GM23338 (cell line): Measurements from ENCODE around the gene DST.

Experiments
- EZH2 ChIP-seq: fragments of 200-600 bp; sonication (generic); IDR thresholded peaks from one replicate; pipeline ENCODE4 v1.8.0; 2017; ENCODE audit warnings: antibody characterized with exemption, mild to moderate bottlenecking, low read depth; ENCODE audit not compliant: unreplicated experiment
- NANOG ChIP-seq: IDR thresholded peaks from 2 replicates; pipeline ENCODE4 v1.6.1; 2016; ENCODE audit warnings: antibody characterized with exemption, borderline replicate concordance
- POLR2AphosphoS5 ChIP-seq: IDR thresholded peaks from 2 replicates; pipeline ENCODE4 v1.6.1; 2016; ENCODE audit warnings: antibody characterized with exemption, low read depth
- TF ChIP-seq, protein P1 (sequence below), 2 experiments: fragments of 200-600 bp in 1 of 2; sonication (generic) in 1 of 2; conservative IDR thresholded peaks; 2 replicates each; pipeline versions ENCODE4 v1.5.1 to v1.6.1; 2016 to 2017; ENCODE audit warnings: antibody characterized with exemption in 2 of 2, low read depth in 2 of 2, mild to moderate bottlenecking in 2 of 2, moderate library complexity in 1 of 2
- TF ChIP-seq, protein P2 (sequence below): IDR thresholded peaks from one replicate; pipeline ENCODE4 v1.6.1; 2018; ENCODE audit warnings: antibody characterized with exemption; ENCODE audit not compliant: unreplicated experiment

- TF ChIP-seq POLR2AphosphoS5 (no peak), NANOG (no peak), EZH2 (no peak)
- TF ChIP-seq, protein P1, sequence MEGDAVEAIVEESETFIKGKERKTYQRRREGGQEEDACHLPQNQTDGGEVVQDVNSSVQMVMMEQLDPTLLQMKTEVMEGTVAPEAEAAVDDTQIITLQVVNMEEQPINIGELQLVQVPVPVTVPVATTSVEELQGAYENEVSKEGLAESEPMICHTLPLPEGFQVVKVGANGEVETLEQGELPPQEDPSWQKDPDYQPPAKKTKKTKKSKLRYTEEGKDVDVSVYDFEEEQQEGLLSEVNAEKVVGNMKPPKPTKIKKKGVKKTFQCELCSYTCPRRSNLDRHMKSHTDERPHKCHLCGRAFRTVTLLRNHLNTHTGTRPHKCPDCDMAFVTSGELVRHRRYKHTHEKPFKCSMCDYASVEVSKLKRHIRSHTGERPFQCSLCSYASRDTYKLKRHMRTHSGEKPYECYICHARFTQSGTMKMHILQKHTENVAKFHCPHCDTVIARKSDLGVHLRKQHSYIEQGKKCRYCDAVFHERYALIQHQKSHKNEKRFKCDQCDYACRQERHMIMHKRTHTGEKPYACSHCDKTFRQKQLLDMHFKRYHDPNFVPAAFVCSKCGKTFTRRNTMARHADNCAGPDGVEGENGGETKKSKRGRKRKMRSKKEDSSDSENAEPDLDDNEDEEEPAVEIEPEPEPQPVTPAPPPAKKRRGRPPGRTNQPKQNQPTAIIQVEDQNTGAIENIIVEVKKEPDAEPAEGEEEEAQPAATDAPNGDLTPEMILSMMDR (conservative IDR thresholded peaks at IDR 0.05; ENCODE audit: low read depth in 2 of 2) = no peak
- TF ChIP-seq, protein P2, sequence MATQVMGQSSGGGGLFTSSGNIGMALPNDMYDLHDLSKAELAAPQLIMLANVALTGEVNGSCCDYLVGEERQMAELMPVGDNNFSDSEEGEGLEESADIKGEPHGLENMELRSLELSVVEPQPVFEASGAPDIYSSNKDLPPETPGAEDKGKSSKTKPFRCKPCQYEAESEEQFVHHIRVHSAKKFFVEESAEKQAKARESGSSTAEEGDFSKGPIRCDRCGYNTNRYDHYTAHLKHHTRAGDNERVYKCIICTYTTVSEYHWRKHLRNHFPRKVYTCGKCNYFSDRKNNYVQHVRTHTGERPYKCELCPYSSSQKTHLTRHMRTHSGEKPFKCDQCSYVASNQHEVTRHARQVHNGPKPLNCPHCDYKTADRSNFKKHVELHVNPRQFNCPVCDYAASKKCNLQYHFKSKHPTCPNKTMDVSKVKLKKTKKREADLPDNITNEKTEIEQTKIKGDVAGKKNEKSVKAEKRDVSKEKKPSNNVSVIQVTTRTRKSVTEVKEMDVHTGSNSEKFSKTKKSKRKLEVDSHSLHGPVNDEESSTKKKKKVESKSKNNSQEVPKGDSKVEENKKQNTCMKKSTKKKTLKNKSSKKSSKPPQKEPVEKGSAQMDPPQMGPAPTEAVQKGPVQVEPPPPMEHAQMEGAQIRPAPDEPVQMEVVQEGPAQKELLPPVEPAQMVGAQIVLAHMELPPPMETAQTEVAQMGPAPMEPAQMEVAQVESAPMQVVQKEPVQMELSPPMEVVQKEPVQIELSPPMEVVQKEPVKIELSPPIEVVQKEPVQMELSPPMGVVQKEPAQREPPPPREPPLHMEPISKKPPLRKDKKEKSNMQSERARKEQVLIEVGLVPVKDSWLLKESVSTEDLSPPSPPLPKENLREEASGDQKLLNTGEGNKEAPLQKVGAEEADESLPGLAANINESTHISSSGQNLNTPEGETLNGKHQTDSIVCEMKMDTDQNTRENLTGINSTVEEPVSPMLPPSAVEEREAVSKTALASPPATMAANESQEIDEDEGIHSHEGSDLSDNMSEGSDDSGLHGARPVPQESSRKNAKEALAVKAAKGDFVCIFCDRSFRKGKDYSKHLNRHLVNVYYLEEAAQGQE = no peak
These were observed 44.9 kb upstream of the DST start for GRCh38 chr6:56687551-56687950.
